Keratinocyte (primary cell): ENCODE data around the gene DEPDC5.

Source experiments
- CTCF ChIP-seq, 3 experiments: IDR thresholded peaks in 1 of 3; conservative IDR thresholded peaks in 1 of 3; optimal IDR thresholded peaks in 1 of 3; 2 replicates in 2 of 3; 3 replicates in 1 of 3; pipeline versions ENCODE3 to v1.5.1; 2011; ENCODE audit warnings: low read length in 3 of 3, mild to moderate bottlenecking in 3 of 3, moderate library complexity in 2 of 3, control low read depth in 1 of 3, inconsistent platforms in 1 of 3; ENCODE audit not compliant: insufficient read depth in 2 of 3; ENCODE audit errors: extremely low read depth in 1 of 3
- EZH2 ChIP-seq: IDR thresholded peaks from one replicate; pipeline ENCODE4 v1.6.1; 2012; ENCODE audit warnings: inconsistent platforms, mild to moderate bottlenecking, low read length, moderate library complexity

- TF ChIP-seq CTCF (optimal IDR thresholded peaks at IDR 0.05 in 1 of 3, IDR thresholded peaks at IDR 0.05 in 1 of 3, conservative IDR thresholded peaks at IDR 0.05 in 1 of 3; ENCODE audit: extremely low read depth in 1 of 3, insufficient read depth in 2 of 3, low read length in 3 of 3) (no peak), EZH2 (no peak)
Observed at GRCh38 chr22:31923747-31924146, 169.9 kb downstream of the DEPDC5 start.
